Measurements from ENCODE around the gene FAM120C. TPM values are rescaled to one million over a fixed set of nuclear protein-coding genes. Genes with fewer than 3 reads are reported as not detected.

Gene FAM120C
- total RNA-seq, 1 donor from 2014 or later: 0.53 TPM

DNA sequence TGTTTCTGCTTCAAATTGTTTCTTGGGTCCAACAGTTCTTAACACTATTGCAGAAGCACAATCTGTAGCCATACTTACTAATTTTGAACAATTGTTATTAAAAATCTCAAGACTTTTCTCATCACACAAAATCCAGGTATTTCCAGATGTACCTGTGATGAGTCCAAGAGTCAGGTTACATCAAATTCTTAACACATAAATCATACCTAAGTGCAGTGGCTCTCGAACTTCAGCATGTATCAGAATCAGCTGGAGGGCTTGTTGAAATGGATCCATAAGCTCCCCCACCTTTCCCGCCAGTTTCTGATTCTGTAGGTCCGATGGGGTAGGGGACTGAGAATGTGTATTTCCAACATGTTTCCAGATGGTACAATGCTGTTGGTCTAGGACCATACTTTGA, 10.6 kb downstream of the FAM120C start:
- TF ChIP-seq, protein P1, sequence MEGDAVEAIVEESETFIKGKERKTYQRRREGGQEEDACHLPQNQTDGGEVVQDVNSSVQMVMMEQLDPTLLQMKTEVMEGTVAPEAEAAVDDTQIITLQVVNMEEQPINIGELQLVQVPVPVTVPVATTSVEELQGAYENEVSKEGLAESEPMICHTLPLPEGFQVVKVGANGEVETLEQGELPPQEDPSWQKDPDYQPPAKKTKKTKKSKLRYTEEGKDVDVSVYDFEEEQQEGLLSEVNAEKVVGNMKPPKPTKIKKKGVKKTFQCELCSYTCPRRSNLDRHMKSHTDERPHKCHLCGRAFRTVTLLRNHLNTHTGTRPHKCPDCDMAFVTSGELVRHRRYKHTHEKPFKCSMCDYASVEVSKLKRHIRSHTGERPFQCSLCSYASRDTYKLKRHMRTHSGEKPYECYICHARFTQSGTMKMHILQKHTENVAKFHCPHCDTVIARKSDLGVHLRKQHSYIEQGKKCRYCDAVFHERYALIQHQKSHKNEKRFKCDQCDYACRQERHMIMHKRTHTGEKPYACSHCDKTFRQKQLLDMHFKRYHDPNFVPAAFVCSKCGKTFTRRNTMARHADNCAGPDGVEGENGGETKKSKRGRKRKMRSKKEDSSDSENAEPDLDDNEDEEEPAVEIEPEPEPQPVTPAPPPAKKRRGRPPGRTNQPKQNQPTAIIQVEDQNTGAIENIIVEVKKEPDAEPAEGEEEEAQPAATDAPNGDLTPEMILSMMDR (IDR thresholded peaks at IDR 0.05; ENCODE audit: insufficient read depth, low read length, severe bottlenecking): no peak
- FAIRE-seq (no peak), DNase-seq (ENCODE audit: low read depth) (no peak)
- no peaks in the 10 kb centered on the region for H3K27me3 ChIP-seq (ENCODE audit: control insufficient read depth, insufficient read depth, low read length)
- peaks cover 4% of the 10 kb centered on the region for H3K36me3 ChIP-seq (ENCODE audit: control insufficient read depth, insufficient read depth, low read length)
- no peak overlapping the region for H3K4me3 ChIP-seq (ENCODE audit: low read depth, low read length)

DNA sequence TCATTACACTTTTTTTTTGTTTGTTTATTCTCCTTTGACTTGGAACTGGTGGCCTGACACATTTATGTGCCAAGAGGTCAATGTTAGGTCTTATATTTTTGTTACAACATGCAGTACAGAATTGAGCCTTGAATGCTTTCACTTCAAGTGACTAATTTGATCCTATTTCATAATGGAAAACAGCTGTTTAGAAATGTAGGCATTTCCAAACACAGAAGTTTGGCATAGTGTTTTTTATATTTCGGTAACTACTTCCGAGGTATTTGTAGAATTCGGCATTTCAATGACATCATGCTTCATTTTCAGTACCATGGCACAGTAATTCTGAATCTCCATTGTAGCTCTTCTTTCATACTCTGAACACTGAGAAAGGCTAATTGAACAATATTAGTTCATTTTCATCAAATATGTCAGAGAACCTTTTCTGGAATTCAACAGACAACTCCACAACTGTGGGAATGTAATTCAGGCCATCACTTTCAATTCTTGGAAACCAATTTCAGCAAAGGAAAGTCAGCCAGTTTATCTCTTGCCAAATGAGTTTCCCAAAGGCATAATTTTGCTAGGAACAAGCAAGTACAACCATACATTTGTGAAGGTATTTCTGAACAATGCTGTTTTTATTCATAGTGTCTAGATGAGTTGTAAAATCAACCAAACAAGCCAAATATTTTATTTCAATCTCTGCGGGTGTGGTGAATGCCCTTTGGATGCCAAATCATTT, 11.4 kb downstream of the FAM120C start:
- H3K36me3 ChIP-seq (ENCODE audit: control insufficient read depth, insufficient read depth, low read length): peaks cover 4% of the 10 kb centered on the region
- DNase-seq (ENCODE audit: low read depth) (no peak), FAIRE-seq (no peak)
- TF ChIP-seq, protein P1 (IDR thresholded peaks at IDR 0.05; ENCODE audit: insufficient read depth, low read length, severe bottlenecking): no peak
- no peak overlapping the region for H3K4me3 ChIP-seq (ENCODE audit: low read depth, low read length)
- H3K27me3 ChIP-seq (ENCODE audit: control insufficient read depth, insufficient read depth, low read length): no peaks in the 10 kb centered on the region

DNA sequence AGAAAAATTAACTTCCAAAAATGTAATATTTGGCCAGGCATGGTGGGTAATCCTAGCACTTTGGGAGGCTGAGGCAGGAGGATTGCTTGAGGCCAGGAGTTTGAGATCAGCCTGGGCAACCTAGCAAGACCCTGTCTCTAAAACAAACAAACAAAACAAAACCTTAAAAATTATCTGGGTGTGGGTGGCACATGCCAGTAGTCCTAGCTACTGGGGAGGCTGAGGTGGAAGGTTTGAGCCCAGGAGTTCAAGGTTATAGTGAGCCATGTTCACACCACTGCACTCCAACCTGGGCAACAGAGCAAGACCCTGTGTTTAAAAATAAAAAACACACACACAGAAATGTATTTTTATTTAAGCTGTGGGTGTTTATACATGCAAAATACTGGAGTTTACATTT, 12.0 kb downstream of the FAM120C start:
- no peak for FAIRE-seq

DNA sequence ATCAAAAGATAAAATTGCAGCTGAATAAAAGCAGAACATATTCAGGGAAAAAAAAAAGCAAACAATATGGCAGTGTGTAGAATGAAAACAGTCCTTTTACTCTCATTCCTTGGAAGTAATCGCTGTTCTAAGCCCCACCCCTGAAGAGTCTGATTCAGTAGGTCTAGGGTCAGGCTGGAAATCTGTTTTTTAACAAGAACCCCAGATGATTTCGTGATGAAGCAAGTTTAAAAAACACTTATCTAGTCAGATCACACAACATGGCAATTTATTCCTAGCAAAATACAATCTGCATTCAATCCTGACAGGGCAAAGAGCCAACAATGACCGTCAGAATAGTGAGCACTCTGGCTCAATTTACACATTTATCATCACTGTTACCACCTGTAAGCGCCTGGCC, 16.1 kb downstream of the FAM120C start:
- no peak for DNase-seq (ENCODE audit: low read depth)
- Histone ChIP-seq H3K36me3 (ENCODE audit: control insufficient read depth, insufficient read depth, low read length) (no peaks in the 10 kb centered on the region), H3K27me3 (ENCODE audit: control insufficient read depth, insufficient read depth, low read length) (no peaks in the 10 kb centered on the region), H3K4me3 (ENCODE audit: low read depth, low read length) (no peak overlapping the region)
- TF ChIP-seq, protein P1 (IDR thresholded peaks at IDR 0.05; ENCODE audit: insufficient read depth, low read length, severe bottlenecking): no peak
- no peak for FAIRE-seq

More for the DNA sequence above, 12.0 kb downstream of the FAM120C start:
- DNase-seq (ENCODE audit: low read depth): no peak
- TF ChIP-seq, protein P1 (IDR thresholded peaks at IDR 0.05; ENCODE audit: insufficient read depth, low read length, severe bottlenecking): no peak
- no peak overlapping the region for H3K4me3 ChIP-seq (ENCODE audit: low read depth, low read length)
- H3K27me3 ChIP-seq (ENCODE audit: control insufficient read depth, insufficient read depth, low read length): no peaks in the 10 kb centered on the region
- peaks cover 4% of the 10 kb centered on the region for H3K36me3 ChIP-seq (ENCODE audit: control insufficient read depth, insufficient read depth, low read length)

DNA sequence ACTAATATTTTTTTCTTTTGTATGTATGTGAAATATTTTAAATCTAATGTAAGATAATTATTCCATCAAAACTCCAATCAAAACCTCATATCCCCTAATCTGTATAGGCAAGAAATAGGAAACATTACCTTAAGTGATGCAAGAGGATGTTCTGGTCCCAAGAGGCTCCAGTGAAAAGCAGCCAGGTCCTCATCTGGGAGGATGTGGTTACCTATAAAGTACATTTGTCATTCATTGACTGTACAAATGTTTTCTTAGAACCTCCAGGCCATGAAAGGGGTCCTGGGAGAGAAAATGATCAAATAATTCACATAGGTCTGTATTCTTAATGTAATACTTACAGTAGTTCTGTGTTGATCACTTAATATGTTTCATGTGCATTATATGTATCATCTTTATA, 25.5 kb downstream of the FAM120C start:
- TF ChIP-seq, protein P1 (IDR thresholded peaks at IDR 0.05; ENCODE audit: insufficient read depth, low read length, severe bottlenecking): no peak
- no peaks in the 10 kb centered on the region for H3K27me3 ChIP-seq (ENCODE audit: control insufficient read depth, insufficient read depth, low read length)
- DNase-seq (ENCODE audit: low read depth): no peak
- no peaks in the 10 kb centered on the region for H3K36me3 ChIP-seq (ENCODE audit: control insufficient read depth, insufficient read depth, low read length)
- H3K4me3 ChIP-seq (ENCODE audit: low read depth, low read length): no peak overlapping the region
- no peak for FAIRE-seq

DNA sequence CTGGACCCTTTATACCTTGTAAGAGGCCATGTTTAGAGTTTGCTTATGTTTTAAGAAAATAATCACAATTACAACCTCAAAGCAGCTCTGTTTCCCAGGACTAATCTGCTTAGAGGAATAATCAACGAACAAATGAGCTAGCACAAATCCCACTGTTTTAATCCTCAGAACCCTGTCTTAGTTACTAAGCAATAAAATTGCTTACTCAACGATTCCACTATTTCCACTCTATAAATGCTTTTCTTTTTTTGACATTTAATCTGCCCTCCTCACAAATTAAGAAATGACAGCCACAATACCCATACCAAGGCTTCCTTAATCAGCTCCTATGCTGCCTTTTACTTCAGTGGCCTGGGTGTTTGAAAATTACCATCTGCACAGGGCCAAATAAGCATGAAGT, 48.8 kb downstream of the FAM120C start:
- TF ChIP-seq, protein P1 (IDR thresholded peaks at IDR 0.05; ENCODE audit: insufficient read depth, low read length, severe bottlenecking): no peak
- Histone ChIP-seq H3K4me3 (ENCODE audit: low read depth, low read length) (no peak overlapping the region), H3K36me3 (ENCODE audit: control insufficient read depth, insufficient read depth, low read length) (no peaks in the 10 kb centered on the region), H3K27me3 (ENCODE audit: control insufficient read depth, insufficient read depth, low read length) (no peaks in the 10 kb centered on the region)
- FAIRE-seq (no peak), DNase-seq (ENCODE audit: low read depth) (no peak)
